ENCODE data around the gene ARFGAP3. TPM values are rescaled to one million over a fixed set of nuclear protein-coding genes. Genes with fewer than 3 reads are reported as not detected.

ARFGAP3 gene
- total RNA-seq, 1 experiment from 2014 or later: 30.0 TPM

GRCh38 chr22:42819412-42820044, 37.5 kb downstream of the ARFGAP3 start:
- no peak overlapping the region for H3K4me3 ChIP-seq (ENCODE audit: low read depth, low read length, poor library complexity, severe bottlenecking)
- peaks cover 4% of the 10 kb centered on the region for H3K9me3 ChIP-seq (ENCODE audit: low read depth, low read length, poor library complexity, severe bottlenecking)
- DNase-seq (ENCODE audit: low spot score): no peak
- TF ChIP-seq CTCF (conservative IDR thresholded peaks at IDR 0.05; ENCODE audit: low read depth, low read length): no peak
- TF ChIP-seq EZH2 (IDR thresholded peaks at IDR 0.05; ENCODE audit: borderline replicate concordance, low read depth, low read length, poor library complexity, severe bottlenecking): no peak
- no peak overlapping the region for H3K27ac ChIP-seq (ENCODE audit: low read depth, low read length, poor library complexity, severe bottlenecking)
- peaks cover 16% of the 10 kb centered on the region for H3K36me3 ChIP-seq (ENCODE audit: insufficient read depth, low read length, poor library complexity, severe bottlenecking)
- CTCF ChIA-PET: interaction anchor here (0.6 kb wide), 1 partner anchor 169 kb away, joined by 4 read pairs; no protein-coding TSS in a partner anchor
- H3K4me1 ChIP-seq (ENCODE audit: insufficient read depth, low read length, poor library complexity, severe bottlenecking): no peaks in the 10 kb centered on the region
- POLR2A ChIA-PET (ENCODE audit: low non-redundant PET): interaction anchor here (0.6 kb wide), 1 partner anchor 74 kb away, joined by 3 read pairs; no protein-coding TSS in a partner anchor
- H3K27me3 ChIP-seq (replicated peaks; ENCODE audit: insufficient read depth, low read depth, low read length, poor library complexity): no peaks in the 10 kb centered on the region
- no TSS peak for BruUV-seq (replicated peaks)
- intact Hi-C loops (cut with micrococcal nuclease; ENCODE audit: unreplicated experiment): loop anchor here (5.0 kb wide), 1 partner anchor 157 kb away; no protein-coding TSS in a partner anchor

- Histone ChIP-seq H3K27ac (ENCODE audit: low read depth, low read length, poor library complexity, severe bottlenecking) (no peak overlapping the region), H3K36me3 (ENCODE audit: insufficient read depth, low read length, poor library complexity, severe bottlenecking) (peaks cover 16% of the 10 kb centered on the region), H3K4me3 (ENCODE audit: low read depth, low read length, poor library complexity, severe bottlenecking) (no peak overlapping the region), H3K27me3 (replicated peaks; ENCODE audit: insufficient read depth, low read depth, low read length, poor library complexity) (no peaks in the 10 kb centered on the region), H3K9me3 (ENCODE audit: low read depth, low read length, poor library complexity, severe bottlenecking) (peaks cover 4% of the 10 kb centered on the region), H3K4me1 (ENCODE audit: insufficient read depth, low read length, poor library complexity, severe bottlenecking) (no peaks in the 10 kb centered on the region)
- no peak for DNase-seq (ENCODE audit: low spot score)
- intact Hi-C loops (cut with micrococcal nuclease; ENCODE audit: unreplicated experiment): no loop called here
- no TSS peak for BruUV-seq (replicated peaks)
- ChIA-PET CTCF (no interaction called here), POLR2A (ENCODE audit: low non-redundant PET) (no interaction called here)
- TF ChIP-seq CTCF (conservative IDR thresholded peaks at IDR 0.05; ENCODE audit: low read depth, low read length) (no peak), EZH2 (IDR thresholded peaks at IDR 0.05; ENCODE audit: borderline replicate concordance, low read depth, low read length, poor library complexity, severe bottlenecking) (no peak)
These were observed 39.5 kb downstream of the ARFGAP3 start for GRCh38 chr22:42817556-42817955.

GRCh38 chr22:42816336-42816735, 40.7 kb downstream of the ARFGAP3 start:
- CTCF ChIA-PET: no interaction called here
- Histone ChIP-seq H3K36me3 (ENCODE audit: insufficient read depth, low read length, poor library complexity, severe bottlenecking) (peaks cover 14% of the 10 kb centered on the region), H3K27me3 (replicated peaks; ENCODE audit: insufficient read depth, low read depth, low read length, poor library complexity) (no peaks in the 10 kb centered on the region), H3K4me1 (ENCODE audit: insufficient read depth, low read length, poor library complexity, severe bottlenecking) (no peaks in the 10 kb centered on the region), H3K4me3 (ENCODE audit: low read depth, low read length, poor library complexity, severe bottlenecking) (no peak overlapping the region), H3K27ac (ENCODE audit: low read depth, low read length, poor library complexity, severe bottlenecking) (no peak overlapping the region), H3K9me3 (ENCODE audit: low read depth, low read length, poor library complexity, severe bottlenecking) (peaks cover 2% of the 10 kb centered on the region)
- TF ChIP-seq CTCF (conservative IDR thresholded peaks at IDR 0.05; ENCODE audit: low read depth, low read length): no peak
- no peak for TF ChIP-seq EZH2 (IDR thresholded peaks at IDR 0.05; ENCODE audit: borderline replicate concordance, low read depth, low read length, poor library complexity, severe bottlenecking)
- intact Hi-C loops (cut with micrococcal nuclease; ENCODE audit: unreplicated experiment): no loop called here
- no peak for DNase-seq (ENCODE audit: low spot score)
- POLR2A ChIA-PET (ENCODE audit: low non-redundant PET): no interaction called here
- no TSS peak for BruUV-seq (replicated peaks)
